Bronchial epithelial cell (primary cell): ENCODE results near the gene CD151. TPM values are rescaled to one million over a fixed set of nuclear protein-coding genes. Genes with fewer than 3 reads are reported as not detected.

ENCODE experiments used
- DNase-seq: peaks from one replicate; pipeline ENCODE4 v3.0.0-alpha.2; 2010; ENCODE audit warnings: low read depth
- FAIRE-seq: peaks from 2 replicates; lab custom pipeline; 2011; peaks lifted over from hg19 to GRCh38; lab: Jason Lieb, UNC
- H3K27me3 ChIP-seq: 2 replicates; pipeline ENCODE4 v1.5.1; 2011; ENCODE audit warnings: low read length; ENCODE audit not compliant: control insufficient read depth, insufficient read depth
- H3K36me3 ChIP-seq: 2 replicates; pipeline ENCODE4 v1.5.1; 2011; ENCODE audit warnings: low read length; ENCODE audit not compliant: control insufficient read depth, insufficient read depth
- H3K4me3 ChIP-seq: 2 replicates; pipeline ENCODE4 v1.5.1; 2011; ENCODE audit warnings: mild to moderate bottlenecking, low read depth, low read length, control low read depth
- CTCF ChIP-seq: IDR thresholded peaks from 2 replicates; pipeline ENCODE4 v1.5.1; 2011; ENCODE audit warnings: mild to moderate bottlenecking, moderate library complexity, low read length, control low read depth, inconsistent platforms; ENCODE audit not compliant: insufficient read depth, severe bottlenecking
- total RNA-seq: library from RNA; depleted of rRNA; stranded (reverse); fragments of >200 nt; gene quantifications from 2 replicates; pipeline ENCODE4 v1.2.1, GENCODE V29; 2014

Gene CD151
- total RNA-seq, 1 donor from 2014 or later = 324 TPM

DNA sequence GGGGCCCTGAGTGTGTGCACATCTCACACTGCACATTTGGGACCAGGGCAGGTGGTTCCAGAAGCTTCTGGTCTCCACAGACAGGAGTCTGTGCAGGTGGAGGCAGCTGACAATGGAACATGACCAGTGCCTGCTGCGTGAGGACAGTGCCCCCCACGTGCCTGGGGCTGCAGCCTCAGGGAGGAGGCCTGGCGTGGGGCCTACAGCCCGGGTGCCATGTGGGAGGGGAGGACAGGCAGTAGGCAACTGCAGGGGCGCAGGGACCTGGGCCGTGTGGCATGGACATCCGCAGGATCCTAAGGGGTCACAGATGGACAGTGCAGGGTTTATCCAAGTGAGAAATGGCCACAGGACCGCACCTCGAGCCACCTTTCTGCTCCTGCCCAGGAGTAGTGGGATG is 38.7 kb downstream of the CD151 start:
- FAIRE-seq (no peak), DNase-seq (no peak)
- no peak for TF ChIP-seq CTCF
- H3K27me3 ChIP-seq = no peaks in the 10 kb centered on the region
- H3K36me3 ChIP-seq = peaks cover 1% of the 10 kb centered on the region
- no peak overlapping the region for H3K4me3 ChIP-seq

GRCh38 chr11:872799-873198 is 40.0 kb downstream of the CD151 start:
- FAIRE-seq (no peak), DNase-seq (no peak)
- Histone ChIP-seq H3K36me3 (peaks cover 2% of the 10 kb centered on the region), H3K4me3 (no peak overlapping the region), H3K27me3 (no peaks in the 10 kb centered on the region)
- no peak for TF ChIP-seq CTCF

DNA sequence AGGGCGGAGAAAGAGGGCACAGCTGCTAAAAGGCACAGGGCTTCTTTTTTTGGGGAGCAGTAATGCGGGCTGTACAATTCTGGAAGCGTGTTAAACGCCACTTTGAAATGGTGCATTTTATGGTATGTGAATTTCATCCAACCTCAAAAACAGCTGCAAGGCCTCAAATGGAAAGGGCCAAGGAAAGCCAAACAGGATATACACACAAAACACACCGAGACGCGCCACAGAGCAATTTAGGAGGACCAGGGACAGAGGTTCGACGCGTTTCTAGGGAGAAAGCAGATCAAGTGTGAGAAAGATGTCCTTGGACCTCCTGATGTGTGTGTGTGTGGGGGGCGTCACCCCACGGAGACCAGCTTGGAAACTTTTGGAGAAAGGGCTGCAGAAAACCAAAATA is 41.0 kb downstream of the CD151 start:
- H3K4me3 ChIP-seq = no peak overlapping the region
- DNase-seq (no peak), FAIRE-seq (no peak)
- no peak for TF ChIP-seq CTCF
- no peaks in the 10 kb centered on the region for H3K27me3 ChIP-seq
- peaks cover 3% of the 10 kb centered on the region for H3K36me3 ChIP-seq

DNA sequence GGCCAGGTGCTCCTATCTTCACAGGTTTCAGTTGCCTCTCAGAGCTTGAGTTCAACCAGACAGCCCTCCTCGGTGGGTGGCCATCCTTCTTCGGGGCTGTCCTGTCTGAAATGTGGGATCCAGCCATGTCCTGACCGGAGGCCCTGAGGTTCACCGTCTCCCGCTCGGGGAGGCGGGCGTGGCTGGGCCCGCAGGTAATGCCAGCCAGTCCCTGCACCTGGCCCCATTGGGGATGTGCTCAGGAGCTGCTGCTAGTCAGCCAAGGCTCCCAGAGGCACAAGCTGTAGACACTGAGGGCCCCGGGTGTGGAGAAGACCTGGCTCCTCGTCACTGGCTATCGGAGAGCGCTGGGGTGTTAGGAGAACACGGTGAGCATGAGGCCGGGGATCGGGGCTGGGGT is 42.5 kb downstream of the CD151 start:
- H3K27me3 ChIP-seq = no peaks in the 10 kb centered on the region
- FAIRE-seq = no peak
- peaks cover 2% of the 10 kb centered on the region for H3K36me3 ChIP-seq
- TF ChIP-seq CTCF = no peak
- H3K4me3 ChIP-seq = no peak overlapping the region
- no peak for DNase-seq

DNA sequence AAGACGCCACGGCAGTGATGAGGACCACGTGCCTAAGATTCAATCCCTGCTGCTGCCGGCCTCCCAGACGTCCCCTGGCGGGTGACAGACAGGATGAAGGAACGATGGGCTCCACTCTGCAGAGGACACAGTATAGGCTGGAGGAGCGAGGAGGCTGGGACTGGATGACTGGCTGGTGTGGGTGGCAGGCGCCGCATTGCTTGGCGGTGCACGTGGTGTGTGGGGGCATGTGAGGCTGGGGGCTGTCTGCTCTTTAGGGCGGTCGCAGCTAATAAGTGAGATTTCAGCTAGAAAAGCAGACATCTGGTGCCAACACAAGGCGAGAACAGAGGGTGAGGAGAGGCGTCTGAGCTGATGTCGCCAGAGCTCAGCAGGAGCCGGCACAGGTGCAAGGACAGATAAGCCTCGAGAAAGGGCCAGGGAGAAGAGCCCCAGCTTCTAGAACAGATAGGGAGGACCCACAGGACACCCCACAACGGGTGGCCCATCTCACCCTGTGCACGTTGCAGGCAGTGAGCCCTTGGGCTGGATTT is 43.1 kb downstream of the CD151 start:
- no peak overlapping the region for H3K4me3 ChIP-seq
- TF ChIP-seq CTCF = no peak
- peak; percentile 64 for FAIRE-seq
- H3K36me3 ChIP-seq = peaks cover 2% of the 10 kb centered on the region
- H3K27me3 ChIP-seq = no peaks in the 10 kb centered on the region
- DNase-seq = no peak

GRCh38 chr11:876545-876944 is 43.8 kb downstream of the CD151 start:
- no peak for FAIRE-seq
- no peak overlapping the region for H3K4me3 ChIP-seq
- DNase-seq = no peak
- TF ChIP-seq CTCF = no peak
- no peaks in the 10 kb centered on the region for H3K27me3 ChIP-seq
- peaks cover 4% of the 10 kb centered on the region for H3K36me3 ChIP-seq
